SK-N-SH treated with all-trans-retinoic acid at 6 μM for 48 hours (cell line): ENCODE measurements around the gene RBM22.
A peak's percentile ranks its signal among the peaks of the same experiment; 100 is the strongest.

ENCODE experiments used
- ATAC-seq: fragments of 200-7000 bp; cut with Tn5 transposase; 3 replicates; pipeline ENCODE4 v1.9.1; 2020; ENCODE audit warnings: mild to moderate bottlenecking, moderate library complexity
- ARNTL ChIP-seq: fragments of 450-650 bp; formaldehyde crosslinking; IDR thresholded peaks from 2 replicates; pipeline ENCODE4 v1.5.0; 2020; ENCODE audit warnings: low read depth, mild to moderate bottlenecking, moderate library complexity, borderline replicate concordance
- BACH2 ChIP-seq: fragments of 250-450 bp; sonication (Bioruptor Pico); IDR thresholded peaks from 2 replicates; pipeline ENCODE4 v1.9.0; 2021; ENCODE audit warnings: mild to moderate bottlenecking, borderline replicate concordance
- CSDC2 ChIP-seq: fragments of 250-450 bp; sonication (Bioruptor Pico); IDR thresholded peaks from 2 replicates; pipeline ENCODE4 v1.5.0; 2020; ENCODE audit warnings: mild to moderate bottlenecking, moderate library complexity
- CSRNP3 ChIP-seq: fragments of 250-450 bp; sonication (Bioruptor Pico); IDR thresholded peaks from 2 replicates; pipeline ENCODE4 v1.5.1; 2021; ENCODE audit warnings: mild to moderate bottlenecking, moderate library complexity
- ESRRG ChIP-seq: fragments of 250-450 bp; sonication (Bioruptor Pico); IDR thresholded peaks from 2 replicates; pipeline ENCODE4 v1.6.1; 2021; ENCODE audit warnings: mild to moderate bottlenecking
- GLIS3 ChIP-seq: fragments of 250-450 bp; sonication (Bioruptor Pico); IDR thresholded peaks from 2 replicates; pipeline ENCODE4 v1.5.0; 2020; ENCODE audit warnings: mild to moderate bottlenecking, moderate library complexity
- ISL1 ChIP-seq: fragments of 250-450 bp; sonication (Bioruptor Pico); IDR thresholded peaks from 2 replicates; pipeline ENCODE4 v2.1.2; 2022; ENCODE audit warnings: mild to moderate bottlenecking, moderate library complexity
- OSR1 ChIP-seq: fragments of 250-450 bp; sonication (Bioruptor Pico); IDR thresholded peaks from 2 replicates; pipeline ENCODE4 v1.8.0; 2022; ENCODE audit warnings: moderate library complexity, mild to moderate bottlenecking, inconsistent platforms
- PPARA ChIP-seq: fragments of 250-450 bp; sonication (Bioruptor Pico); IDR thresholded peaks from 2 replicates; pipeline ENCODE4 v1.5.0; 2020; ENCODE audit warnings: mild to moderate bottlenecking, borderline replicate concordance
- RARB ChIP-seq: fragments of 250-450 bp; sonication (Bioruptor Pico); IDR thresholded peaks from 2 replicates; pipeline ENCODE4 v1.8.0; 2021; ENCODE audit warnings: mild to moderate bottlenecking, moderate library complexity
- SNAI2 ChIP-seq: fragments of 250-450 bp; sonication (Bioruptor Pico); IDR thresholded peaks from 2 replicates; pipeline ENCODE4 v1.5.0; 2020; ENCODE audit warnings: mild to moderate bottlenecking, moderate library complexity
- TCF4 ChIP-seq: fragments of 250-450 bp; sonication (Bioruptor Pico); IDR thresholded peaks from 2 replicates; pipeline ENCODE4 v1.8.0; 2021; ENCODE audit warnings: mild to moderate bottlenecking, moderate library complexity, borderline replicate concordance
- ZC3H10 ChIP-seq: fragments of 250-450 bp; sonication (Bioruptor Pico); IDR thresholded peaks from 2 replicates; pipeline ENCODE4 v1.5.1; 2021; ENCODE audit warnings: mild to moderate bottlenecking, moderate library complexity
- ZFP3 ChIP-seq: fragments of 250-450 bp; sonication (Bioruptor Pico); IDR thresholded peaks from 2 replicates; pipeline ENCODE4 v1.5.0; 2020; ENCODE audit warnings: mild to moderate bottlenecking, moderate library complexity
- ZFP30 ChIP-seq: fragments of 450-650 bp; formaldehyde crosslinking; IDR thresholded peaks from 2 replicates; pipeline ENCODE4 v1.5.0; 2022; ENCODE audit warnings: mild to moderate bottlenecking, moderate library complexity
- ZNF565 ChIP-seq: fragments of 450-650 bp; formaldehyde crosslinking; conservative IDR thresholded peaks from 2 replicates; pipeline ENCODE4 v1.5.0; 2020; ENCODE audit warnings: low read depth, mild to moderate bottlenecking, moderate library complexity
- ZNF70 ChIP-seq: fragments of 450-650 bp; formaldehyde crosslinking; IDR thresholded peaks from 2 replicates; pipeline ENCODE4 v1.5.0; 2020; ENCODE audit warnings: mild to moderate bottlenecking, moderate library complexity
- TF ChIP-seq, protein P1 (sequence below): fragments of 250-450 bp; sonication (Bioruptor Pico); IDR thresholded peaks from 2 replicates; pipeline ENCODE4 v1.5.0; 2020; ENCODE audit warnings: mild to moderate bottlenecking, moderate library complexity
- TF ChIP-seq, protein P2 (sequence below): fragments of 250-450 bp; sonication (Bioruptor Pico); IDR thresholded peaks from 2 replicates; pipeline ENCODE4 v1.8.0; 2020; ENCODE audit warnings: mild to moderate bottlenecking, moderate library complexity, borderline replicate concordance
- TF ChIP-seq, protein P3 (sequence below): fragments of 250-450 bp; sonication (Bioruptor Pico); IDR thresholded peaks from 2 replicates; pipeline ENCODE4 v1.5.1; 2020; ENCODE audit warnings: low read depth, mild to moderate bottlenecking, moderate library complexity

Gene RBM22

DNA sequence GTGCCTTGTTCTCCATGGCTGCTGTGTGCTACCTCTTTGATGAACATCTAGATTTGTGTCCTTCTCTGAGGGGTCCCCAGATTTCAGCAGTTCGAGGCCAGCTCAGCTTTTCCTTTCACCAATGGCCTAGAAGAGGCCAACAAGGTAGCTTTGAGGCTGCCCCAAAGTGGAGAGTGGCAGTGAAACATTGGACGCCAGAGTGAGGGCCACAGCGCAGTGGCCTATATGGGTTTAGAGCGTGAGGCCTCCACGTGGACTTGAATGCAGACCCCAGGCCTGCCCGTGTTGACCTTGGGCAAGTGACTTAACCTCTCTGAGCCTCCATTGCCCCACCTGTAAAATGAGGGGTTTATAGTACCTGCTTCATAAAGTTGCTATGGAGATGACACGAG lies 28.0 kb downstream of the RBM22 start (continued):
- TF ChIP-seq, protein P1, sequence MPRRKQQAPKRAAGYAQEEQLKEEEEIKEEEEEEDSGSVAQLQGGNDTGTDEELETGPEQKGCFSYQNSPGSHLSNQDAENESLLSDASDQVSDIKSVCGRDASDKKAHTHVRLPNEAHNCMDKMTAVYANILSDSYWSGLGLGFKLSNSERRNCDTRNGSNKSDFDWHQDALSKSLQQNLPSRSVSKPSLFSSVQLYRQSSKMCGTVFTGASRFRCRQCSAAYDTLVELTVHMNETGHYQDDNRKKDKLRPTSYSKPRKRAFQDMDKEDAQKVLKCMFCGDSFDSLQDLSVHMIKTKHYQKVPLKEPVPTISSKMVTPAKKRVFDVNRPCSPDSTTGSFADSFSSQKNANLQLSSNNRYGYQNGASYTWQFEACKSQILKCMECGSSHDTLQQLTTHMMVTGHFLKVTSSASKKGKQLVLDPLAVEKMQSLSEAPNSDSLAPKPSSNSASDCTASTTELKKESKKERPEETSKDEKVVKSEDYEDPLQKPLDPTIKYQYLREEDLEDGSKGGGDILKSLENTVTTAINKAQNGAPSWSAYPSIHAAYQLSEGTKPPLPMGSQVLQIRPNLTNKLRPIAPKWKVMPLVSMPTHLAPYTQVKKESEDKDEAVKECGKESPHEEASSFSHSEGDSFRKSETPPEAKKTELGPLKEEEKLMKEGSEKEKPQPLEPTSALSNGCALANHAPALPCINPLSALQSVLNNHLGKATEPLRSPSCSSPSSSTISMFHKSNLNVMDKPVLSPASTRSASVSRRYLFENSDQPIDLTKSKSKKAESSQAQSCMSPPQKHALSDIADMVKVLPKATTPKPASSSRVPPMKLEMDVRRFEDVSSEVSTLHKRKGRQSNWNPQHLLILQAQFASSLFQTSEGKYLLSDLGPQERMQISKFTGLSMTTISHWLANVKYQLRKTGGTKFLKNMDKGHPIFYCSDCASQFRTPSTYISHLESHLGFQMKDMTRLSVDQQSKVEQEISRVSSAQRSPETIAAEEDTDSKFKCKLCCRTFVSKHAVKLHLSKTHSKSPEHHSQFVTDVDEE (CRISPR knock-in tag), result no peak
- no peak for TF ChIP-seq CSDC2

- no peak for TF ChIP-seq CSRNP3
- TF ChIP-seq RARB (CRISPR knock-in tag), result no peak
- TF ChIP-seq ARNTL, result no peak
- TF ChIP-seq, protein P2, sequence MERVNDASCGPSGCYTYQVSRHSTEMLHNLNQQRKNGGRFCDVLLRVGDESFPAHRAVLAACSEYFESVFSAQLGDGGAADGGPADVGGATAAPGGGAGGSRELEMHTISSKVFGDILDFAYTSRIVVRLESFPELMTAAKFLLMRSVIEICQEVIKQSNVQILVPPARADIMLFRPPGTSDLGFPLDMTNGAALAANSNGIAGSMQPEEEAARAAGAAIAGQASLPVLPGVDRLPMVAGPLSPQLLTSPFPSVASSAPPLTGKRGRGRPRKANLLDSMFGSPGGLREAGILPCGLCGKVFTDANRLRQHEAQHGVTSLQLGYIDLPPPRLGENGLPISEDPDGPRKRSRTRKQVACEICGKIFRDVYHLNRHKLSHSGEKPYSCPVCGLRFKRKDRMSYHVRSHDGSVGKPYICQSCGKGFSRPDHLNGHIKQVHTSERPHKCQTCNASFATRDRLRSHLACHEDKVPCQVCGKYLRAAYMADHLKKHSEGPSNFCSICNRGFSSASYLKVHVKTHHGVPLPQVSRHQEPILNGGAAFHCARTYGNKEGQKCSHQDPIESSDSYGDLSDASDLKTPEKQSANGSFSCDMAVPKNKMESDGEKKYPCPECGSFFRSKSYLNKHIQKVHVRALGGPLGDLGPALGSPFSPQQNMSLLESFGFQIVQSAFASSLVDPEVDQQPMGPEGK (CRISPR knock-in tag), result no peak
- TF ChIP-seq ZNF565 (CRISPR knock-in tag), result no peak
- no peak for TF ChIP-seq BACH2
- no peak for TF ChIP-seq ESRRG
- no peak for TF ChIP-seq TCF4 (CRISPR knock-in tag)
- no peak for TF ChIP-seq ZNF70 (CRISPR knock-in tag)
- TF ChIP-seq ZFP30 (CRISPR knock-in tag), result no peak
- TF ChIP-seq, protein P3, sequence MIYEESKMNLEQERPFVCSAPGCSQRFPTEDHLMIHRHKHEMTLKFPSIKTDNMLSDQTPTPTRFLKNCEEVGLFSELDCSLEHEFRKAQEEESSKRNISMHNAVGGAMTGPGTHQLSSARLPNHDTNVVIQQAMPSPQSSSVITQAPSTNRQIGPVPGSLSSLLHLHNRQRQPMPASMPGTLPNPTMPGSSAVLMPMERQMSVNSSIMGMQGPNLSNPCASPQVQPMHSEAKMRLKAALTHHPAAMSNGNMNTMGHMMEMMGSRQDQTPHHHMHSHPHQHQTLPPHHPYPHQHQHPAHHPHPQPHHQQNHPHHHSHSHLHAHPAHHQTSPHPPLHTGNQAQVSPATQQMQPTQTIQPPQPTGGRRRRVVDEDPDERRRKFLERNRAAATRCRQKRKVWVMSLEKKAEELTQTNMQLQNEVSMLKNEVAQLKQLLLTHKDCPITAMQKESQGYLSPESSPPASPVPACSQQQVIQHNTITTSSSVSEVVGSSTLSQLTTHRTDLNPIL (CRISPR knock-in tag), result no peak
- TF ChIP-seq ISL1 (CRISPR knock-in tag), result no peak
- TF ChIP-seq GLIS3 (CRISPR knock-in tag), result no peak
- no peak for TF ChIP-seq CSDC2
- peak; percentile 45 for ATAC-seq
These were observed 28.5 kb downstream of the RBM22 start for GRCh38 chr5:150672237-150672883.

GRCh38 chr5:150671509-150672236 lies 29.2 kb downstream of the RBM22 start:
- ATAC-seq, result peak; percentile 4; the same call in 2 of the 3 replicates
- TF ChIP-seq ZC3H10 (CRISPR knock-in tag) (no peak), ARNTL (no peak), RARB (CRISPR knock-in tag) (no peak), ESRRG (no peak), OSR1 (no peak), PPARA (CRISPR knock-in tag) (no peak), ZFP3 (no peak), CSRNP3 (no peak), TCF4 (CRISPR knock-in tag) (no peak), SNAI2 (CRISPR knock-in tag) (no peak), ZFP30 (CRISPR knock-in tag) (no peak), ZNF565 (CRISPR knock-in tag) (no peak), CSDC2 (no peak)
- TF ChIP-seq, protein P1 (CRISPR knock-in tag), result no peak
- TF ChIP-seq, protein P3 (CRISPR knock-in tag), result no peak
